ENCODE data around the gene DNAJC4. TPM values are rescaled to one million over a fixed set of nuclear protein-coding genes. Genes with fewer than 3 reads are reported as not detected.

Gene DNAJC4
- total RNA-seq, 1 donor from 2014 or later = 59.9 TPM

- TF ChIP-seq, protein P1, sequence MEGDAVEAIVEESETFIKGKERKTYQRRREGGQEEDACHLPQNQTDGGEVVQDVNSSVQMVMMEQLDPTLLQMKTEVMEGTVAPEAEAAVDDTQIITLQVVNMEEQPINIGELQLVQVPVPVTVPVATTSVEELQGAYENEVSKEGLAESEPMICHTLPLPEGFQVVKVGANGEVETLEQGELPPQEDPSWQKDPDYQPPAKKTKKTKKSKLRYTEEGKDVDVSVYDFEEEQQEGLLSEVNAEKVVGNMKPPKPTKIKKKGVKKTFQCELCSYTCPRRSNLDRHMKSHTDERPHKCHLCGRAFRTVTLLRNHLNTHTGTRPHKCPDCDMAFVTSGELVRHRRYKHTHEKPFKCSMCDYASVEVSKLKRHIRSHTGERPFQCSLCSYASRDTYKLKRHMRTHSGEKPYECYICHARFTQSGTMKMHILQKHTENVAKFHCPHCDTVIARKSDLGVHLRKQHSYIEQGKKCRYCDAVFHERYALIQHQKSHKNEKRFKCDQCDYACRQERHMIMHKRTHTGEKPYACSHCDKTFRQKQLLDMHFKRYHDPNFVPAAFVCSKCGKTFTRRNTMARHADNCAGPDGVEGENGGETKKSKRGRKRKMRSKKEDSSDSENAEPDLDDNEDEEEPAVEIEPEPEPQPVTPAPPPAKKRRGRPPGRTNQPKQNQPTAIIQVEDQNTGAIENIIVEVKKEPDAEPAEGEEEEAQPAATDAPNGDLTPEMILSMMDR (IDR thresholded peaks at IDR 0.05; ENCODE audit: borderline replicate concordance) = no peak
- peaks cover 36% of the 10 kb centered on the region for H3K4me1 ChIP-seq
- no peak overlapping the region for H3K27ac ChIP-seq (replicated peaks)
- no peaks in the 10 kb centered on the region for H3K27me3 ChIP-seq (ENCODE audit: low read depth)
- no peak overlapping the region for H3K4me3 ChIP-seq
- H3K9me3 ChIP-seq (replicated peaks) = no peaks in the 10 kb centered on the region
- DNase-seq = no peak
- intact Hi-C loops (cut with micrococcal nuclease) = no loop called here
- peaks cover 49% of the 10 kb centered on the region for H3K36me3 ChIP-seq
Observed at GRCh38 chr11:64254326-64254725, 24.0 kb downstream of the DNAJC4 start.

GRCh38 chr11:64255135-64256128 is 25.1 kb downstream of the DNAJC4 start:
- peaks cover 58% of the 10 kb centered on the region for H3K36me3 ChIP-seq
- H3K9me3 ChIP-seq (replicated peaks) = no peaks in the 10 kb centered on the region
- TF ChIP-seq, protein P1 (IDR thresholded peaks at IDR 0.05; ENCODE audit: borderline replicate concordance) = no peak
- H3K27ac ChIP-seq (replicated peaks) = no peak overlapping the region
- H3K4me1 ChIP-seq = peaks cover 35% of the 10 kb centered on the region
- H3K4me3 ChIP-seq = no peak overlapping the region
- intact Hi-C loops (cut with micrococcal nuclease) = no loop called here
- H3K27me3 ChIP-seq (ENCODE audit: low read depth) = no peaks in the 10 kb centered on the region
- DNase-seq = no peak

DNA sequence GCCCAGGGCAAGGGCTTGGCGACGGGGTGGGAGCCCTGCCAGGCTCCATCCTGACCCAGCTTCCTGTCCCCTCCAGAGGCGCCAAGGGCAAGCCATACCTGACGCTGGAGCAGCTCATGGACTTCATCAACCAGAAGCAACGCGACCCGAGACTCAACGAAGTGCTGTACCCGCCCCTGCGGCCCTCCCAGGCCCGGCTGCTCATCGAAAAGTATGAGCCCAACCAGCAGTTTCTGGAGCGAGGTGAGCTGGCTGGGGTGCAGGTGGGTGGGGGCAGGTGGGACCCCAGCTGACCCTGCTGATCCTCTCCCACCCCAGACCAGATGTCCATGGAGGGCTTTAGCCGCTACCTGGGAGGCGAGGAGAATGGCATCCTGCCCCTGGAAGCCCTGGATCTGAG is 26.0 kb downstream of the DNAJC4 start:
- no peaks in the 10 kb centered on the region for H3K27me3 ChIP-seq (ENCODE audit: low read depth)
- H3K9me3 ChIP-seq (replicated peaks) = no peaks in the 10 kb centered on the region
- H3K4me1 ChIP-seq = peaks cover 27% of the 10 kb centered on the region
- TF ChIP-seq, protein P1 (IDR thresholded peaks at IDR 0.05; ENCODE audit: borderline replicate concordance) = no peak
- no peak overlapping the region for H3K27ac ChIP-seq (replicated peaks)
- peaks cover 63% of the 10 kb centered on the region for H3K36me3 ChIP-seq
- DNase-seq = no peak
- intact Hi-C loops (cut with micrococcal nuclease) = no loop called here
- H3K4me3 ChIP-seq = no peak overlapping the region

DNA sequence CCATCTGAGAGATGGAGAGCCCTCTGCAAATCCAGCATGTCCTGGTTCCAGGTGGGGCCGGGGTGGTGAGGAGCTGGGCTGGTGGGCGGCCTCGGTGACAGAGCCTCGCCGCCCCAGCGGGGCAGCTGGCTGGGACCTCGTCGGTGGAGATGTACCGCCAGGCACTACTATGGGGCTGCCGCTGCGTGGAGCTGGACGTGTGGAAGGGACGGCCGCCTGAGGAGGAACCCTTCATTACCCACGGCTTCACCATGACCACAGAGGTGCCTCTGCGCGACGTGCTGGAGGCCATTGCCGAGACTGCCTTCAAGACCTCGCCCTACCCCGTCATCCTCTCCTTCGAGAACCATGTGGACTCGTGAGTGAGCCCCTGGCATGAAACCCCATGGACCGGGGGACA is 28.0 kb downstream of the DNAJC4 start:
- TF ChIP-seq, protein P1 (IDR thresholded peaks at IDR 0.05; ENCODE audit: borderline replicate concordance) = no peak
- intact Hi-C loops (cut with micrococcal nuclease) = no loop called here
- Histone ChIP-seq H3K9me3 (replicated peaks) (no peaks in the 10 kb centered on the region), H3K27me3 (ENCODE audit: low read depth) (no peaks in the 10 kb centered on the region), H3K27ac (replicated peaks) (no peak overlapping the region), H3K4me3 (no peak overlapping the region), H3K36me3 (peaks cover 83% of the 10 kb centered on the region), H3K4me1 (peaks cover 8% of the 10 kb centered on the region)
- no peak for DNase-seq

DNA sequence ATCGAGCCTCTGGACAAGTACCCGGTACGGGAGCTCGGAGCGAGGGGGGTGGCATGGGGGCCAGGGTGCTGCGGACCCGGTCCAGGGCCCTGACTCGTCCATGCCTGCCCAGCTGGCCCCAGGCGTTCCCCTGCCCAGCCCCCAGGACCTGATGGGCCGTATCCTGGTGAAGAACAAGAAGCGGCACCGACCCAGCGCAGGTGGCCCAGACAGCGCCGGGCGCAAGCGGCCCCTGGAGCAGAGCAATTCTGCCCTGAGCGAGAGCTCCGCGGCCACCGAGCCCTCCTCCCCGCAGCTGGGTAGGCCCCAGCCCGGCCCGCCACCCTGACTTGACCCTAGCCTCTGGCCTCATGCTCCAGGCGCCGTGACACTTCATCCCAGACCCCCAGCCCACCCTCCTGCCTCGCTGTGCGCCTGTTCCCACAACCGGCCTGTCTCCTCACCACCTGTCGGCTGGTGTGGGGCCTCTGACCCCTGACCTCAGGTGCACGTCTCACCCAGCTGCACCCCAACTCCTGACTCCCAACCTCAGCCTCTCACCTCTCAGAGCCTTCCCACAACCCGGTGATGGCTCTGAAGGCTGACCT is 28.7 kb downstream of the DNAJC4 start:
- no peaks in the 10 kb centered on the region for H3K27me3 ChIP-seq (ENCODE audit: low read depth)
- TF ChIP-seq, protein P1 (IDR thresholded peaks at IDR 0.05; ENCODE audit: borderline replicate concordance) = no peak
- H3K9me3 ChIP-seq (replicated peaks) = no peaks in the 10 kb centered on the region
- no peak overlapping the region for H3K4me3 ChIP-seq
- no peak for DNase-seq
- H3K4me1 ChIP-seq = peaks cover under 1% of the 10 kb centered on the region
- intact Hi-C loops (cut with micrococcal nuclease) = no loop called here
- no peak overlapping the region for H3K27ac ChIP-seq (replicated peaks)
- H3K36me3 ChIP-seq = peaks cover 90% of the 10 kb centered on the region

All from left ventricle myocardium inferior (tissue), 1 donor.